PFSK-1 (cell line): Measurements from ENCODE around the gene SEC23A.

Source experiments
- POLR2AphosphoS5 ChIP-seq: IDR thresholded peaks from 2 replicates; pipeline ENCODE4 v1.6.1; 2012; ENCODE audit warnings: low read depth, mild to moderate bottlenecking, control low read depth, low read length, moderate library complexity
- TF ChIP-seq, protein P1 (sequence below), 2 experiments: IDR thresholded peaks; 2 replicates each; pipeline versions ENCODE4 v1.6.1 to v1.8.0; 2011 to 2012; ENCODE audit warnings: low read depth in 2 of 2, low read length in 2 of 2, control low read depth in 1 of 2, inconsistent platforms in 1 of 2, mild to moderate bottlenecking in 1 of 2, moderate library complexity in 1 of 2; ENCODE audit not compliant: insufficient read depth in 1 of 2

DNA sequence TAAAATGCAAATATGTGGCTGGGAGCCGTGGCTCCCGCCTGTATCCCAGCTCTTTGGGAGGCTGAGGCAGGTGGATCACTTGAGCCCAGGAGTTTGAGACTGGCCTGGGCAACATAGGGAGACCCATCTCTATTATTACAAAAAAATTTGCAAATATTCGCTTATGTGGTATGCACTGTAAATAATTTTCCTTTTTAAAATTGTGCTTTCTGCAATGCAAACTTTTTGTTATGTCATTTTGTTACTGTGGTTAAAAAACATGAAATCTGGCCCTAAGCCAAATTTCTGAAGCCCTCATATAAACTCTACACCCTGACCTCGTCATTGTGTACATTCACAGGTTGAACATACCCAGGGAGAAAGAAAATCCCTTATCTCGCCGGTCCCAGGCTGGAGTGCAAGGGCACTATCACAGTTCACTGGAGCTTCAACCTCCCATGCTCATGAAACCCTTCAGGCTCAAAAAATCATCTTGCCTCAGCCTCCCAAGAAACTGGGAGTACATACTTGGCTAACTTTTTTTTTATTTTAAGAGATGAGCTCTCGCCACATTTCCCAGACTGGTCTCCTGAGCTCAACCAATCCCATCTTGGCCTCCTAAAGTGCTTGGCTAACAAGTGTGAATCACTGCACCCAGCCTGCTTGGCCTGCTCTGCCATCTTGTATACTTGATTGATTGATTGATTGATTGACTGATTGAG, 42.4 kb upstream of the SEC23A start:
- TF ChIP-seq, protein P1, sequence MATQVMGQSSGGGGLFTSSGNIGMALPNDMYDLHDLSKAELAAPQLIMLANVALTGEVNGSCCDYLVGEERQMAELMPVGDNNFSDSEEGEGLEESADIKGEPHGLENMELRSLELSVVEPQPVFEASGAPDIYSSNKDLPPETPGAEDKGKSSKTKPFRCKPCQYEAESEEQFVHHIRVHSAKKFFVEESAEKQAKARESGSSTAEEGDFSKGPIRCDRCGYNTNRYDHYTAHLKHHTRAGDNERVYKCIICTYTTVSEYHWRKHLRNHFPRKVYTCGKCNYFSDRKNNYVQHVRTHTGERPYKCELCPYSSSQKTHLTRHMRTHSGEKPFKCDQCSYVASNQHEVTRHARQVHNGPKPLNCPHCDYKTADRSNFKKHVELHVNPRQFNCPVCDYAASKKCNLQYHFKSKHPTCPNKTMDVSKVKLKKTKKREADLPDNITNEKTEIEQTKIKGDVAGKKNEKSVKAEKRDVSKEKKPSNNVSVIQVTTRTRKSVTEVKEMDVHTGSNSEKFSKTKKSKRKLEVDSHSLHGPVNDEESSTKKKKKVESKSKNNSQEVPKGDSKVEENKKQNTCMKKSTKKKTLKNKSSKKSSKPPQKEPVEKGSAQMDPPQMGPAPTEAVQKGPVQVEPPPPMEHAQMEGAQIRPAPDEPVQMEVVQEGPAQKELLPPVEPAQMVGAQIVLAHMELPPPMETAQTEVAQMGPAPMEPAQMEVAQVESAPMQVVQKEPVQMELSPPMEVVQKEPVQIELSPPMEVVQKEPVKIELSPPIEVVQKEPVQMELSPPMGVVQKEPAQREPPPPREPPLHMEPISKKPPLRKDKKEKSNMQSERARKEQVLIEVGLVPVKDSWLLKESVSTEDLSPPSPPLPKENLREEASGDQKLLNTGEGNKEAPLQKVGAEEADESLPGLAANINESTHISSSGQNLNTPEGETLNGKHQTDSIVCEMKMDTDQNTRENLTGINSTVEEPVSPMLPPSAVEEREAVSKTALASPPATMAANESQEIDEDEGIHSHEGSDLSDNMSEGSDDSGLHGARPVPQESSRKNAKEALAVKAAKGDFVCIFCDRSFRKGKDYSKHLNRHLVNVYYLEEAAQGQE (IDR thresholded peaks at IDR 0.05; ENCODE audit: insufficient read depth in 1 of 2, low read depth in 2 of 2, low read length in 2 of 2), result no peak
- TF ChIP-seq POLR2AphosphoS5, result no peak
